ENCODE results near the gene ZBTB5.

Gene ZBTB5

GRCh38 chr9:37395663-37396062 lies 69.6 kb downstream of the ZBTB5 start:
- TF ChIP-seq CTCF (IDR thresholded peaks at IDR 0.05; ENCODE audit: control extremely low read depth, extremely low read depth, low read depth, missing control alignments) = no peak
- no peak for DNase-seq (ENCODE audit: extremely low spot score)
- ChIA-PET POLR2A (no interaction called here), CTCF (interaction anchor here (1.0 to 21.5 kb wide), 6 partner anchors 9 to 399 kb away, joined by 3 to 359 read pairs (median 4); no protein-coding TSS in a partner anchor)

- POLR2A ChIA-PET = no interaction called here
- no peak for TF ChIP-seq CTCF (IDR thresholded peaks at IDR 0.05; ENCODE audit: control extremely low read depth, extremely low read depth, low read depth, missing control alignments)
- CTCF ChIA-PET = interaction anchor here (0.8 to 21.5 kb wide), 6 partner anchors 12 to 66 kb away, joined by 3 to 359 read pairs (median 4); no protein-coding TSS in a partner anchor
- DNase-seq (ENCODE audit: extremely low spot score) = no peak
Observed at GRCh38 chr9:37395229-37395628, 70.0 kb downstream of the ZBTB5 start.

GRCh38 chr9:37392272-37392671 lies 73.0 kb downstream of the ZBTB5 start:
- DNase-seq (ENCODE audit: extremely low spot score) = no peak
- CTCF ChIA-PET = interaction anchor here (1.2 to 21.5 kb wide), 7 partner anchors 9 to 396 kb away, joined by 3 to 359 read pairs (median 13); no protein-coding TSS in a partner anchor
- POLR2A ChIA-PET = interaction anchor here (1.0 kb wide), 1 partner anchor 20 kb away, joined by 3 read pairs; no protein-coding TSS in a partner anchor
- TF ChIP-seq CTCF (IDR thresholded peaks at IDR 0.05; ENCODE audit: control extremely low read depth, extremely low read depth, low read depth, missing control alignments) = no peak

GRCh38 chr9:37390759-37391158 lies 74.5 kb downstream of the ZBTB5 start:
- ChIA-PET POLR2A (interaction anchor here (0.6 to 1.0 kb wide), 3 partner anchors 17 to 25 kb away, joined by 3 read pairs; no protein-coding TSS in a partner anchor), CTCF (interaction anchor here (0.8 to 21.5 kb wide), 12 partner anchors 9 to 394 kb away, joined by 3 to 359 read pairs (median 5); no protein-coding TSS in a partner anchor)
- TF ChIP-seq CTCF (IDR thresholded peaks at IDR 0.05; ENCODE audit: control extremely low read depth, extremely low read depth, low read depth, missing control alignments) = peak; percentile 75
- peak; percentile 83 for DNase-seq (ENCODE audit: extremely low spot score)

All from GM10248 (cell line).